HCT116 (cell line): Measurements from ENCODE around the gene PHF20. TPM values are rescaled to one million over a fixed set of nuclear protein-coding genes. Genes with fewer than 3 reads are reported as not detected.
A peak's percentile ranks its signal among the peaks of the same experiment; 100 is the strongest.
"Not testable (repeated sequence)": the region's sequence is repeated elsewhere in the genome, so short reads cannot be mapped to it uniquely, and the experiment has no call there.

ENCODE experiments used
- ATAC-seq: fragments of 200-7000 bp; cut with Tn5 transposase; 2 replicates; pipeline ENCODE4 v1.9.1; 2020; ENCODE audit warnings: mild to moderate bottlenecking, moderate library complexity
- BruUV-seq: library from RNA; stranded (reverse); fragments of 400-500 nt; replicated peaks from 2 replicates; lab custom pipeline; 2021; lab: Mats Ljungman, UMichigan
- CTCF ChIA-PET: fragments of 300-600 bp; sonication (Branson Sonifier 250); formaldehyde crosslinking; loops from one replicate; lab custom pipeline; 2021; ENCODE audit warnings: antibody characterized with exemption; lab: Charles Lee
- POLR2A ChIA-PET: fragments of 300-600, 350-600 bp; sonication (Branson Sonifier 250); formaldehyde crosslinking; loops from one replicate; lab custom pipeline; 2021; ENCODE audit warnings: antibody characterized with exemption; lab: Charles Lee
- RAD21 ChIA-PET, 2 experiments: fragments of 300-600 bp; sonication (Branson Sonifier 250); formaldehyde crosslinking; loops; one replicate each; lab custom pipeline; 2023; ENCODE audit warnings: low total read pairs in 2 of 2; ENCODE audit not compliant: uncharacterized antibody in 2 of 2, unreplicated experiment in 2 of 2, low non-redundant PET in 1 of 2; lab: Charles Lee
- DNase-seq: peaks from one replicate; pipeline ENCODE4 v3.0.0-alpha.2; 2010; ENCODE audit warnings: low read depth, low spot score
- H2AFZ ChIP-seq: fragments of 200-600 bp; shearing (Covaris generic), sonication (generic); 2 replicates; pipeline ENCODE4 v1.6.1; 2017; ENCODE audit warnings: low read depth, mixed run types, mixed read lengths, antibody characterized with exemption, low read length; ENCODE audit not compliant: poor library complexity, severe bottlenecking
- H3K27ac ChIP-seq: 2 replicates; pipeline ENCODE4 v1.5.1; 2012; ENCODE audit warnings: low read depth, low read length
- H3K27me3 ChIP-seq: fragments of 200-600 bp; sonication (generic); 2 replicates; pipeline ENCODE4 v1.6.1; 2016; ENCODE audit warnings: mixed run types, low read length, mixed read lengths; ENCODE audit not compliant: insufficient read depth
- H3K36me3 ChIP-seq, 2 experiments: fragments of 200-500 bp in 1 of 2; fragments of 200-600 bp in 1 of 2; sonication (Bioruptor generic) in 1 of 2; sonication (generic) in 1 of 2; 2 replicates each; pipeline versions ENCODE4 v1.5.1 to v1.6.1; 2014 to 2016; ENCODE audit warnings: low read length in 2 of 2, inconsistent platforms in 1 of 2, mixed read lengths in 1 of 2, mixed run types in 1 of 2; ENCODE audit not compliant: insufficient read depth in 2 of 2, control insufficient read depth in 1 of 2
- H3K4me1 ChIP-seq, 2 experiments: fragments of 200-600 bp in 1 of 2; sonication (generic) in 1 of 2; 2 replicates each; pipeline versions ENCODE4 v1.5.1 to v1.6.1; 2012 to 2017; ENCODE audit warnings: low read length in 2 of 2, inconsistent platforms in 1 of 2, mild to moderate bottlenecking in 1 of 2, mixed read lengths in 1 of 2, mixed run types in 1 of 2, moderate library complexity in 1 of 2; ENCODE audit not compliant: insufficient read depth in 2 of 2, control insufficient read depth in 1 of 2
- H3K4me2 ChIP-seq: fragments of 200-600 bp; sonication (generic); 2 replicates; pipeline ENCODE4 v1.6.1; 2017; ENCODE audit warnings: mixed run types, low read length, mixed read lengths
- H3K4me3 ChIP-seq, 2 experiments: fragments of 200-600 bp in 1 of 2; sonication (generic) in 1 of 2; replicated peaks in 1 of 2; 2 replicates each; pipeline ENCODE4 v1.5.1; 2011 to 2016; ENCODE audit warnings: low read length in 2 of 2, control low read depth in 1 of 2, low read depth in 1 of 2, mild to moderate bottlenecking in 1 of 2, mixed read lengths in 1 of 2, mixed run types in 1 of 2
- H3K79me2 ChIP-seq: fragments of 200-600 bp; sonication (generic); 2 replicates; pipeline ENCODE4 v1.6.1; 2017; ENCODE audit warnings: mild to moderate bottlenecking, mixed run types, low read length, moderate library complexity, mixed read lengths; ENCODE audit not compliant: insufficient read depth
- H3K9ac ChIP-seq: fragments of 200-600 bp; sonication (generic); 2 replicates; pipeline ENCODE4 v1.6.1; 2016; ENCODE audit warnings: low read length, mixed read lengths
- H3K9me2 ChIP-seq: fragments of 200-600 bp; sonication (generic), shearing (Covaris generic); 2 replicates; pipeline ENCODE4 v1.6.1; 2017; ENCODE audit warnings: mixed run types, mild to moderate bottlenecking, moderate library complexity; ENCODE audit not compliant: insufficient read depth
- H3K9me3 ChIP-seq, 2 experiments: fragments of 200-500 bp in 1 of 2; fragments of 200-600 bp in 1 of 2; sonication (Bioruptor generic) in 1 of 2; sonication (generic) in 1 of 2; 2 replicates each; pipeline ENCODE4 v1.6.1; 2014 to 2017; ENCODE audit warnings: low read length in 2 of 2, mixed read lengths in 2 of 2, inconsistent platforms in 1 of 2, low read depth in 1 of 2, mild to moderate bottlenecking in 1 of 2, mixed run types in 1 of 2, moderate library complexity in 1 of 2; ENCODE audit not compliant: control insufficient read depth in 1 of 2, insufficient read depth in 1 of 2
- H4K20me1 ChIP-seq: fragments of 200-600 bp; sonication (generic), shearing (Covaris generic); 2 replicates; pipeline ENCODE4 v1.6.1; 2017; ENCODE audit warnings: mixed run types, mild to moderate bottlenecking, moderate library complexity; ENCODE audit not compliant: insufficient read depth
- JUND ChIP-seq: IDR thresholded peaks from 2 replicates; pipeline ENCODE4 v1.6.1; 2012
- POLR2A ChIP-seq: IDR thresholded peaks from 2 replicates; pipeline ENCODE4 v1.7.0; 2011; ENCODE audit warnings: borderline replicate concordance; ENCODE audit not compliant: insufficient read depth, insufficient read length; ENCODE audit errors: extremely low read depth
- POLR2AphosphoS5 ChIP-seq: IDR thresholded peaks from 2 replicates; pipeline ENCODE4 v1.6.1; 2011; ENCODE audit warnings: mild to moderate bottlenecking, low read depth, low read length, moderate library complexity
- RAD21 ChIP-seq: IDR thresholded peaks from 2 replicates; pipeline ENCODE4 v1.6.1; 2012; ENCODE audit warnings: low read depth, mild to moderate bottlenecking
- SIN3A ChIP-seq: IDR thresholded peaks from 2 replicates; pipeline ENCODE4 v1.6.1; 2012; ENCODE audit warnings: low read depth
- YY1 ChIP-seq: IDR thresholded peaks from 2 replicates; pipeline ENCODE4 v1.6.1; 2011; ENCODE audit warnings: low read length, low read depth, moderate library complexity, mild to moderate bottlenecking; ENCODE audit not compliant: insufficient replicate concordance; ENCODE audit errors: extremely low read depth
- ZBTB33 ChIP-seq: IDR thresholded peaks from 2 replicates; pipeline ENCODE4 v1.6.1; 2011; ENCODE audit warnings: mild to moderate bottlenecking, low read length, moderate library complexity; ENCODE audit not compliant: insufficient replicate concordance; ENCODE audit errors: extremely low read depth
- ZNF274 ChIP-seq: fragments of 200-500 bp; sonication (Bioruptor generic); IDR thresholded peaks from 2 replicates; pipeline ENCODE4 v1.6.1; 2014; ENCODE audit warnings: mild to moderate bottlenecking, low read depth, low read length, inconsistent platforms
- intact Hi-C: fragments of 100-400 bp; cut with micrococcal nuclease; formaldehyde crosslinking; loops from 2 replicates; pipeline ENCODE4 v1.10.0; 2022
- total RNA-seq: library from RNA; stranded (reverse); gene quantifications from one replicate; pipeline ENCODE4 v1.2.1, GENCODE V29; 2021; ENCODE audit not compliant: unreplicated experiment
- TF ChIP-seq, protein P1 (sequence below), 3 experiments: fragments of 200-600 bp in 1 of 3; sonication (generic) in 1 of 3; IDR thresholded peaks in 2 of 3; conservative IDR thresholded peaks in 1 of 3; 2 replicates each; pipeline ENCODE4 v1.5.1; 2012 to 2017; ENCODE audit warnings: low read depth in 2 of 3, low read length in 2 of 3, antibody characterized with exemption in 1 of 3, borderline replicate concordance in 1 of 3, control low read depth in 1 of 3, mild to moderate bottlenecking in 1 of 3, mixed read lengths in 1 of 3, mixed run types in 1 of 3, moderate library complexity in 1 of 3; ENCODE audit not compliant: insufficient read depth in 1 of 3

Gene PHF20
- total RNA-seq, 1 experiment from 2014 or later, result 40.8 TPM

GRCh38 chr20:35994994-35995453 lies 223.2 kb downstream of the PHF20 start:
- Histone ChIP-seq H3K36me3 (no peaks in the 10 kb centered on the region), H3K27ac (no peak overlapping the region), H3K27me3 (no peaks in the 10 kb centered on the region), H3K79me2 (no peaks in the 10 kb centered on the region), H4K20me1 (no peaks in the 10 kb centered on the region), H3K9me2 (no peaks in the 10 kb centered on the region), H3K4me2 (peak overlapping the region; percentile 11; the same call in 1 of the 2 replicates), H3K4me3 (no peak overlapping the region), H2AFZ (peak overlapping the region; percentile 87), H3K9me3 (no peaks in the 10 kb centered on the region), H3K4me1 (peaks cover 2 to 23% of the 10 kb centered on the region in 2 experiments; a peak in 3 of 4 replicates), H3K9ac (no peak overlapping the region)
- no TSS peak for BruUV-seq
- RAD21 ChIA-PET, result interaction anchor here (0.7 to 3.0 kb wide), 3 partner anchors 101 to 144 kb away, joined by 3 to 43 read pairs (median 28); no protein-coding TSS in a partner anchor
- POLR2A ChIA-PET, result interaction anchor here (1.0 kb wide), 1 partner anchor 144 kb away, joined by 5 read pairs; no protein-coding TSS in a partner anchor
- peak; percentile 95 for ATAC-seq
- CTCF ChIA-PET, result interaction anchor here (0.5 to 11.9 kb wide), 18 partner anchors 11 to 445 kb away, joined by 3 to 442 read pairs (median 4); partner anchors contain the start of gene SCAND1
- TF ChIP-seq JUND (no peak), ZNF274 (no peak), POLR2AphosphoS5 (no peak), YY1 (peak; percentile 43), POLR2A (no peak), SIN3A (no peak), ZBTB33 (no peak), RAD21 (peak; percentile 97)
- TF ChIP-seq, protein P1, sequence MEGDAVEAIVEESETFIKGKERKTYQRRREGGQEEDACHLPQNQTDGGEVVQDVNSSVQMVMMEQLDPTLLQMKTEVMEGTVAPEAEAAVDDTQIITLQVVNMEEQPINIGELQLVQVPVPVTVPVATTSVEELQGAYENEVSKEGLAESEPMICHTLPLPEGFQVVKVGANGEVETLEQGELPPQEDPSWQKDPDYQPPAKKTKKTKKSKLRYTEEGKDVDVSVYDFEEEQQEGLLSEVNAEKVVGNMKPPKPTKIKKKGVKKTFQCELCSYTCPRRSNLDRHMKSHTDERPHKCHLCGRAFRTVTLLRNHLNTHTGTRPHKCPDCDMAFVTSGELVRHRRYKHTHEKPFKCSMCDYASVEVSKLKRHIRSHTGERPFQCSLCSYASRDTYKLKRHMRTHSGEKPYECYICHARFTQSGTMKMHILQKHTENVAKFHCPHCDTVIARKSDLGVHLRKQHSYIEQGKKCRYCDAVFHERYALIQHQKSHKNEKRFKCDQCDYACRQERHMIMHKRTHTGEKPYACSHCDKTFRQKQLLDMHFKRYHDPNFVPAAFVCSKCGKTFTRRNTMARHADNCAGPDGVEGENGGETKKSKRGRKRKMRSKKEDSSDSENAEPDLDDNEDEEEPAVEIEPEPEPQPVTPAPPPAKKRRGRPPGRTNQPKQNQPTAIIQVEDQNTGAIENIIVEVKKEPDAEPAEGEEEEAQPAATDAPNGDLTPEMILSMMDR (IDR thresholded peaks at IDR 0.05 in 2 of 3, conservative IDR thresholded peaks at IDR 0.05 in 1 of 3; ENCODE audit: borderline replicate concordance in 1 of 3, insufficient read depth in 1 of 3, low read depth in 2 of 3, low read length in 2 of 3), result peak; percentile 94 to 95 (median 95)
- intact Hi-C loops, result loop anchor here (1.0 to 5.0 kb wide), 4 partner anchors 55 to 442 kb away; no protein-coding TSS in a partner anchor
- peak; percentile 84 for DNase-seq

- H3K27ac ChIP-seq, ATAC-seq, BruUV-seq, H3K79me2 ChIP-seq, H3K27me3 ChIP-seq, H3K9ac ChIP-seq, H2AFZ ChIP-seq, intact Hi-C loops, DNase-seq, H4K20me1 ChIP-seq, H3K4me3 ChIP-seq, H3K36me3 ChIP-seq, H3K4me2 ChIP-seq, H3K9me2 ChIP-seq, H3K9me3 ChIP-seq: not testable (repeated sequence)
- H3K4me1 ChIP-seq, result peaks cover 2 to 20% of the 10 kb centered on the region in 2 experiments; a peak in 3 of 4 replicates
- RAD21 ChIA-PET, result interaction anchor here in 1 of 2 experiments (3.0 kb wide), 1 partner anchor 142 kb away, joined by 43 read pairs; no protein-coding TSS in a partner anchor
- CTCF ChIA-PET, result interaction anchor here (4.3 to 11.9 kb wide), 2 partner anchors 142 to 148 kb away, joined by 36 to 442 read pairs; no protein-coding TSS in a partner anchor
- POLR2A ChIA-PET, result interaction anchor here (0.7 kb wide), 1 partner anchor 106 kb away, joined by 4 read pairs; no protein-coding TSS in a partner anchor
These were observed 224.7 kb downstream of the PHF20 start for GRCh38 chr20:35996492-35996891.
